Hepatocyte (in vitro differentiated cells): Measurements from ENCODE around the gene CA7.

Source experiments
- CTCF ChIP-seq: fragments of 200-600 bp; sonication (generic); IDR thresholded peaks from 2 replicates; pipeline ENCODE4 v1.5.1; 2016; ENCODE audit warnings: antibody characterized with exemption, mild to moderate bottlenecking; ENCODE audit not compliant: poor library complexity
- EZH2 ChIP-seq: fragments of 200-600 bp; sonication (generic); IDR thresholded peaks from 2 replicates; pipeline ENCODE4 v1.6.1; 2016; ENCODE audit warnings: antibody characterized with exemption, mild to moderate bottlenecking, borderline replicate concordance
- EZH2phosphoT487 ChIP-seq: fragments of 200-600 bp; sonication (generic); IDR thresholded peaks from one replicate; pipeline ENCODE4 v1.6.1; 2018; ENCODE audit warnings: antibody characterized with exemption, mild to moderate bottlenecking, low read depth, moderate library complexity; ENCODE audit not compliant: unreplicated experiment, severe bottlenecking

- no peak for TF ChIP-seq CTCF
- TF ChIP-seq EZH2phosphoT487, result no peak
- no peak for TF ChIP-seq EZH2
Observed at GRCh38 chr16:66878067-66878466, 33.9 kb downstream of the CA7 start.
